KMS-11 (cell line): ENCODE data around the gene KIR2DL3.

ENCODE experiments used
- H2AFZ ChIP-seq: fragments of 200-600 bp; sonication (generic); 2 replicates; pipeline ENCODE4 v1.6.1; 2016; ENCODE audit warnings: antibody characterized with exemption, mixed run types, low read depth
- H3K27ac ChIP-seq: fragments of 200-600 bp; sonication (generic); 2 replicates; pipeline ENCODE4 v1.6.1; 2016; ENCODE audit warnings: mild to moderate bottlenecking, mixed run types
- H3K27me3 ChIP-seq: fragments of 200-600 bp; sonication (generic); 2 replicates; pipeline ENCODE4 v1.6.1; 2017; ENCODE audit warnings: mild to moderate bottlenecking, low read depth, mixed run types, moderate library complexity; ENCODE audit not compliant: insufficient read depth
- H3K36me3 ChIP-seq: fragments of 200-600 bp; sonication (generic); 2 replicates; pipeline ENCODE4 v1.6.1; 2017; ENCODE audit warnings: mild to moderate bottlenecking, mixed run types; ENCODE audit not compliant: insufficient read depth
- H3K4me1 ChIP-seq: fragments of 200-600 bp; sonication (generic); 2 replicates; pipeline ENCODE4 v1.6.1; 2016; ENCODE audit warnings: mild to moderate bottlenecking, low read depth, mixed run types; ENCODE audit not compliant: poor library complexity, severe bottlenecking
- H3K4me2 ChIP-seq: fragments of 200-600 bp; sonication (generic); 2 replicates; pipeline ENCODE4 v1.7.0; 2016; ENCODE audit warnings: mild to moderate bottlenecking, mixed run types
- H3K4me3 ChIP-seq: fragments of 200-600 bp; sonication (generic); IDR thresholded peaks from 2 replicates; pipeline ENCODE4 v1.6.1; 2017; ENCODE audit warnings: low read depth, low read length, mixed read lengths; ENCODE audit not compliant: insufficient read depth
- H3K79me2 ChIP-seq: fragments of 200-600 bp; sonication (generic); 2 replicates; pipeline ENCODE4 v1.6.1; 2016; ENCODE audit warnings: low read depth, mixed run types; ENCODE audit not compliant: insufficient read depth
- H3K9ac ChIP-seq: fragments of 200-600 bp; sonication (generic); 2 replicates; pipeline ENCODE4 v1.6.1; 2016; ENCODE audit warnings: mild to moderate bottlenecking, mixed run types
- H4K20me1 ChIP-seq: fragments of 200-600 bp; sonication (generic); 2 replicates; pipeline ENCODE4 v1.6.1; 2016; ENCODE audit warnings: mild to moderate bottlenecking, mixed run types; ENCODE audit not compliant: insufficient read depth
- CTCF ChIP-seq: fragments of 200-600 bp; sonication (generic); conservative IDR thresholded peaks from 2 replicates; pipeline ENCODE4 v1.6.1; 2017; ENCODE audit warnings: low read depth, mild to moderate bottlenecking, antibody characterized with exemption, low read length, moderate library complexity, mixed read lengths

KIR2DL3 gene

DNA sequence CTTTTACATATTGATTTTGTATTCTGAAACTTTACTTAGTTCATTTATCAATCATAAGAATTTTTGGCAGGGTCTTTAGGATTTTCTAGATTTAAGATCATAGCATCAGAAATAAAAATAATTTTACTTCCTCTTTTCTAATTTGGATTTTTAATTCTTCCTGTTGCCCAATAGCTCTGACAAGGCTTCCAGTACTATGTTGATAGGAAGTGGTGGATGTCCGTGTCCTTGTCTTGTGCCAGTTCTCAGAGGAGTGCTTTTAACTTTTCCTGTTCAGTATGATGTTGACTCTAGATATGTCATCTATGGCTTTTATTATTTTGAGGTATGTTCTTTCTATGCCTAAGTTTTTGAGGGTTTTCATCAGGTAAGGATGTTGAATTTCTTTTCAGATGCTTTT, 57.4 kb downstream of the KIR2DL3 start:
- H3K4me3 ChIP-seq, result no peak overlapping the region
- H3K36me3 ChIP-seq, result no peaks in the 10 kb centered on the region
- H3K4me1 ChIP-seq, result no peaks in the 10 kb centered on the region
- H3K79me2 ChIP-seq, result no peaks in the 10 kb centered on the region
- no peak overlapping the region for H3K27ac ChIP-seq
- H3K9ac ChIP-seq, result no peak overlapping the region
- TF ChIP-seq CTCF, result no peak
- H2AFZ ChIP-seq, result no peak overlapping the region
- H4K20me1 ChIP-seq, result no peaks in the 10 kb centered on the region
- no peak overlapping the region for H3K4me2 ChIP-seq
- peaks cover 14% of the 10 kb centered on the region for H3K27me3 ChIP-seq
